GM19463 (cell line): ENCODE measurements around the gene RAB3C.

Source experiments
- ATAC-seq: cut with Tn5 transposase; IDR thresholded peaks from one replicate; pipeline ENCODE4 v1.9.1; 2021; ENCODE audit warnings: mild to moderate bottlenecking, moderate library complexity; ENCODE audit not compliant: unreplicated experiment

The RAB3C gene

DNA sequence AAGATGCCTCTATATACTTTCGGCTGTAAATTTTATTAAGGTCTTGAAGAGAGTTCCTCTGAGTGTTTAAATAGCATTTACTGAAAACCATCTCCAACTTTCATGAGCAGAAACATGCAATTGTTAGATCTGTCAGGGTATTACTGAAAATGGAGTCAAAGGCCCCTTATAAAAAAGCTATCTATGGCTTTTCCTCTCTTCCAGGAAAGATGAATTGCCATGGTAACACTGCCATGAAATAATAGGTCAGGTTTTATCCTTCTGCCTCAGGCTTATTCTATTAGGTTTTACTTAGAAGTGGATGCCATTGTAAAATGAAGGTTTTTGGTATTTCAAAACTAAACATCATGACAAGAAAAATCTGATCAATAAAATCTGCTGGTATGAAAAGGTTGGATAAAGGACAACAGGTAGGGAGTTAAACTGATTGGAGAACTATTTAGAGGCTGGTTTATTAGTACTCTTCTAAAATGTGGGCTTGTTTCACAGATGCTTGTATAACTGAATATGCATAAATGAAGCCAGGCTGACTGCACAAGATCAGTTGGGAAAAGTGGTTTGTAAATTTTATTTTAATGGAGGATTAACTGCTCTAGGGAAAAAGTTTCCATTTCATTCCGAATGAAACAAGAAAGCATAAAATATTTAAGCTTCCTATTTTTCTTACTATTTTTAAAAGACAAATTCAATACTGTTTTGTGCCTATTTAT lies 135.5 kb downstream of the RAB3C start:
- no peak for ATAC-seq

- ATAC-seq, result no peak
Measured at GRCh38 chr5:58722160-58722559, 139.3 kb downstream of the RAB3C start.

- ATAC-seq, result no peak
Measured at GRCh38 chr5:58724992-58725391, 142.1 kb downstream of the RAB3C start.

DNA sequence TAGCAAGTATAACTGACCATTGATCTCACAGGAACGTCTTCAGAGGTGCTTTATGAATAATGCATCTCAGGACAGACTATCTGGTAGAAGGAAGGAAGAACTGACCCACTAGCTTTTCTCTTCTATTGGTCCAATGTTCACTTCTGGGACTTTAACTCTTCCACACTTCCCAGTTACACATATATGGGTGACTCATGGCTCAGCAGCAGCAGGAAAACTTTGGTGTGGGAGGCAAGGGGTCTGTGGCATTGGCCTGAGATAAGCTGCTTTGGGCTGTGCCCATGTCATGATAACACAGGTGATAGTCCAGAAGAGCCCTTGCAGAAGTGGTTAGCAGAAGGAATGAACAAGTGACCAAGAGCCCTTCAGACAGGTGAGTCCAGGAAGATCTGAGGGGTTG lies 148.8 kb downstream of the RAB3C start:
- ATAC-seq, result no peak

DNA sequence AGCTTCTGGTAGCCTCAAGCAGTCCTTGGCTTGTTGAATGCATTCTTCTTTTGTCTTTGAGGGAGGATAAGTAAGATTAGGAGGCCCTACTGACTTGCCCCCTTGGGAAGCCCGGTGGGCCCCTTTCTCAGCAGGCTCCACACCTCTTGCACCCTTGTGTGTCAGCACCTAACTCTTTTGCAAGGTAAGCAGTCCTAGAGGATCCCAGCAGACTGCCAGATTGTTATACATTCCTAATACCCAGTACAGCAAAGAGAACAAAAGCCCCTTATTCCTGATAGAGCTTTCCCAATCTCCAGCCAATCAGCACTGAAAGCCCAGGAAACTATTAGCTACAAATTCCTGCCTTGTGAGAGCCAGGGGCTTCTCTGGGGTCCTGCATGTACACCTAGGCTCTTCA lies 152.8 kb downstream of the RAB3C start:
- ATAC-seq, result no peak

GRCh38 chr5:58736214-58736613 lies 153.3 kb downstream of the RAB3C start:
- ATAC-seq, result no peak

DNA sequence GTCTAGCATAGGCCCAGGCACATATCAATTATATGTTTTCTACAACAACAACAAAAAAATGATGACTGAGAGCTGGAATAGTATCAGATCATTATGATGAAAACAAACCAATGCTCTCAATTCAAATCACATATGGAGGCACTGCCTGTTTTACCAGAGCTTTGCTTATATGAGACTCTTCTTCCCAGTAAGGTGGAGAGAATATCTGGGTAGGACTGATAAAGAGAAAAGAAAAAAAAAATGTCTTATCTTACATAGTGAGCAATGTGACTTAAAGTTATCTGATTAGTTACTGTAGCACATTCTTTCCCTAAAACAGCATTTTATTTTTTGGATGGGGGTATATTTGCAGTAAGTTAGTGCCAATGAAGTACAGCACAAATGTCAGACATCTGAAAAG lies 154.8 kb downstream of the RAB3C start:
- no peak for ATAC-seq

DNA sequence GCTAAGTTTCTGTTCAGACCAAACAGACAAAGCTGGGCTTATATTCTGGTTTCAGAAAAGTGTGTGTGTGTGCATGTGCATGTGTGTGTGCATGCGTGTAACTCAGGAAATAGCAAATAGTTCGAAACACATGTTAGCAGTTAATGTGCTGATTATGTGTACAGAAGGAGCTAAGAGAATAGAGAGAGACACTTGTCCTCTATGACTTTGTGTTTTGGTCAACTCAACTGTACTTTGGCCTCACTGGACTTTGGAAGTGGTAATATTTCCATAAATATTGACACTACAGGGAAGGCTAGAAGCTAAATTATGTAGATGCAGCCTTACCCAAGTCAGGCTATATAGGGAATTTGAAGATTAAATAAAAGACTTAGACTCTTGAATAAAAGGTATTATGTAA lies 155.5 kb downstream of the RAB3C start:
- ATAC-seq, result no peak

- ATAC-seq, result no peak
Measured at GRCh38 chr5:58739051-58739450, 156.2 kb downstream of the RAB3C start.

- ATAC-seq, result no peak
Measured at GRCh38 chr5:58740956-58741355, 158.1 kb downstream of the RAB3C start.

- ATAC-seq, result no peak
Measured at GRCh38 chr5:58745350-58745749, 162.5 kb downstream of the RAB3C start.

- no peak for ATAC-seq
Measured at GRCh38 chr5:58746321-58746720, 163.4 kb downstream of the RAB3C start.

GRCh38 chr5:58750036-58750435 lies 167.2 kb downstream of the RAB3C start:
- ATAC-seq, result no peak

- ATAC-seq, result no peak
Measured at GRCh38 chr5:58751222-58751837, 168.5 kb downstream of the RAB3C start.

- ATAC-seq, result no peak
Measured at GRCh38 chr5:58752104-58752503, 169.2 kb downstream of the RAB3C start.

- no peak for ATAC-seq
Measured at GRCh38 chr5:58753446-58753845, 170.6 kb downstream of the RAB3C start.

DNA sequence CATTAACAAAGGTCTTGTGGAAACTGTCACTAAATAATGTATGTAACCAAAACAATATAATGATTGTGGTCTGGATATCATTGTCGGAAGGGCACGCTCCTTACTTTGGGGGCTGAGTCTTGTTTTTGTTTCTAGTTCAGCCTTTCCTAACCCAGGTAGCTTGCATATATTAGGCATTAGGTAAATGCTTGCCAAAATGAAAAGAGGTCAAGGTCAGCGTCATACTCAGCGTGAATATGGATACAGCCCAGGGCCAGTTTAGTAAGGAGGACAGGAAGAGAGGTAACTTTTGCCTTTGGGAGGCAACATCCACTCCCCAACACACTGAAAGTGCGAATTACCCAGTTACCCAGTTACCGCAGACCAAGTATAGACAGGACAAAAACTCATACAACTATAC lies 171.4 kb downstream of the RAB3C start:
- ATAC-seq, result no peak

GRCh38 chr5:58755397-58755796 lies 172.5 kb downstream of the RAB3C start:
- ATAC-seq, result no peak

GRCh38 chr5:58759745-58760144 lies 176.9 kb downstream of the RAB3C start:
- ATAC-seq, result peak; percentile 87

DNA sequence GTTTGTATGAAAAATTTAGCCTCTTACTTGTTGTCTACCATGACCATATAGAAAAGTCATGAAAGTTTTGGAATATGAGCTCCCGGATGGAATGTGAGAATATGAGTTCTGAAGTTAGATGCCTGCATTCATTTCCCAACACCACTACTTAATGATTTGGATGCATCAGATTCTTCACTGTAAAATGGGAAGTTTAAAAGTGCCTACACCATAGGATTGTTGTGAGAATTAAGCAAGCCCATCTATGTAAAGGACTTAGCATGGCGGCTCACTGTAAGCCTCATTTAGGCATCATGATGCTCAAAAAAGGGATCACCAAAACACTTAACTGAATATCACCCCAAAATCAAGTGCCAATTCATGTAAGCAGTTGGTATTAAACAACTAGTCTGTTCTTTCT lies 177.3 kb downstream of the RAB3C start:
- no peak for ATAC-seq

DNA sequence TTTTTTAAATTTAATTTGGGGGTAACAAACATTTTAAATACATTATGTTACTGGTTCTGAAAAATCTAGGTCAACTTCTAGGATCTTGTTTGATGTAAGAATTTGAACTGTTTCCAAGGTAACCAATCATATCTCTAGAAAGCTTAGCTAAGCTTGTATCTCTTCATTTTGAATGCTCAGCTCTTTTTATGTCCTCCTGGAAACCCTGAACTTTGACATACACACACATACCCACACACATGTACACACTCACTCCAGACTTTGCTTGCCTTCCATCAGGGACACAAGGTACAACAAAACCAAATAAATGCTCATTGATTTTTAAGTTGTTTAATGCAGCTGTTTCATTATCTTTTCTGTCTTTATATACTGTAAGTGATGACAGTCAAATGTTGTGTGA lies 178.5 kb downstream of the RAB3C start:
- ATAC-seq, result no peak

DNA sequence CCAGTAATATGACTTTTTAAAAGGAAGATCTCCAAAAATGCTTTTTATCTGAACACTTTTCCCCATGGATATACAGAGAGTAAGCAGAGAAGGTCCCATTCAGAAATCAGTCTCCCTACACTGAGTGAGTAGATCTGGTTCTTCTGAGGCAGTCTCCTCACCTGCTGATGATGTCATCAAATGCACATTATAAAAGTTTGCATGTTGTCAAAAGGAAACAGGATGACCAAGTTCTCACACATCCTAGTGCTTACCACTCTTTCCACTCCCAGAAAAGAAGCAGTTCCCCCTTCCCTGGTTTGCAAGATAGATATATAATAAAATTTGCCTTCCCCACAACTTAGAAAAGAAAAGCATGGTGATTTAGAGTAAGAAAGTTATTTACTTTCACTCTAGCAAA lies 180.5 kb downstream of the RAB3C start:
- peak; percentile 29 for ATAC-seq

DNA sequence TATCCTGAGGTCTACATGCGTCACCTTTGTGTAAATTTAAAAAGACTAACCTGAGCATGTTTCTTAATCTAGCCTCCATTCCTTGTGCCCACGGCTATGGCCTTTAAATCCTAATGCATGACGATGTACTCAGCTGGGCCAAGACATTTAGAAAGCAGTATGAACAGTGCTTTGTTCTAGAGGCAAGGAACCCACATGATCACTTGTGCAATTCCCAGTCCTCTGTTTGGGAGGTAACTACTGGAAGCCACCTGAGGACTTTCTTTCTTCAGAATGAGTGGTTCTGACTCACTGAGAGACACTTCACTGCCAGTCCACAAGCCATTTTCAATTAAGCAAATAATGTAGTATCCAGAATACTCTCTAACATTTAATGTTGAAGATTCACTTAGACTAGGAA lies 181.3 kb downstream of the RAB3C start:
- no peak for ATAC-seq
